Mesodermal cell (in vitro differentiated cells): ENCODE results near the gene MRPL12.
A peak's percentile ranks its signal among the peaks of the same experiment; 100 is the strongest.

ENCODE experiments used
- H3K27ac ChIP-seq: 2 replicates; pipeline ENCODE4 v1.7.0; 2013; ENCODE audit warnings: mild to moderate bottlenecking, low read depth, low read length, moderate library complexity; ENCODE audit not compliant: severe bottlenecking
- H3K36me3 ChIP-seq: 2 replicates; pipeline ENCODE4 v1.7.1; 2013; ENCODE audit warnings: mild to moderate bottlenecking, low read length, moderate library complexity; ENCODE audit not compliant: control insufficient read depth, insufficient read depth
- H3K4me1 ChIP-seq: one replicate; pipeline ENCODE4 v1.7.1; 2013; ENCODE audit warnings: mild to moderate bottlenecking, low read length; ENCODE audit not compliant: insufficient read depth, control insufficient read depth, poor library complexity, severe bottlenecking
- H3K4me3 ChIP-seq: 2 replicates; pipeline ENCODE4 v1.7.0; 2013; ENCODE audit warnings: low read length, control low read depth, mild to moderate bottlenecking; ENCODE audit not compliant: insufficient read depth, poor library complexity, severe bottlenecking; ENCODE audit errors: extremely low read depth
- H3K9me3 ChIP-seq: 2 replicates; pipeline ENCODE4 v1.7.1; 2013; ENCODE audit warnings: mild to moderate bottlenecking, low read length, moderate library complexity; ENCODE audit not compliant: control insufficient read depth
- WGBS, 2 experiments: methylation state at CpG; one replicate each; pipeline ENCODE4 v1.1.5; 2013; ENCODE audit warnings: missing lambda C conversion rate in 2 of 2; ENCODE audit not compliant: insufficient coverage in 2 of 2; 5-methylcytosine and 5-hydroxymethylcytosine counted together

MRPL12 gene

GRCh38 chr17:81712468-81713003, 9.4 kb downstream of the MRPL12 start:
- Histone ChIP-seq H3K9me3 (no peaks in the 10 kb centered on the region), H3K36me3 (peaks cover 13% of the 10 kb centered on the region), H3K4me3 (peak overlapping the region; percentile 64), H3K27ac (no peak overlapping the region), H3K4me1 (peaks cover 30% of the 10 kb centered on the region)
- WGBS, 2 experiments, result 3 to 4% methylated on average over 33 to 34 of the region's 41 CpGs

GRCh38 chr17:81713004-81713555, 9.9 kb downstream of the MRPL12 start:
- Histone ChIP-seq H3K27ac (no peak overlapping the region), H3K36me3 (peaks cover 13% of the 10 kb centered on the region), H3K9me3 (no peaks in the 10 kb centered on the region), H3K4me1 (peaks cover 30% of the 10 kb centered on the region), H3K4me3 (peak overlapping the region; percentile 64)
- 56 to 67% methylated on average over 14 to 18 of the region's 18 CpGs for WGBS, 2 experiments

GRCh38 chr17:81713556-81714411, 10.6 kb downstream of the MRPL12 start:
- Histone ChIP-seq H3K27ac (no peak overlapping the region), H3K4me1 (peaks cover 30% of the 10 kb centered on the region), H3K9me3 (no peaks in the 10 kb centered on the region), H3K36me3 (peaks cover 10% of the 10 kb centered on the region), H3K4me3 (peak overlapping the region; percentile 5)
- WGBS, 2 experiments, result 76 to 84% methylated on average over 32 to 34 of the region's 36 CpGs

GRCh38 chr17:81714412-81715106, 11.4 kb downstream of the MRPL12 start:
- H3K4me3 ChIP-seq, result no peak overlapping the region
- H3K27ac ChIP-seq, result no peak overlapping the region
- peaks cover 30% of the 10 kb centered on the region for H3K4me1 ChIP-seq
- peaks cover 10% of the 10 kb centered on the region for H3K36me3 ChIP-seq
- H3K9me3 ChIP-seq, result no peaks in the 10 kb centered on the region
- WGBS, 2 experiments, result 96 to 97% methylated on average over 26 to 27 of the region's 39 CpGs

- peaks cover 28% of the 10 kb centered on the region for H3K4me1 ChIP-seq
- H3K4me3 ChIP-seq, result no peak overlapping the region
- peaks cover 10% of the 10 kb centered on the region for H3K36me3 ChIP-seq
- WGBS, 2 experiments, result 93 to 95% methylated on average over 27 to 28 of the region's 32 CpGs
- no peaks in the 10 kb centered on the region for H3K9me3 ChIP-seq
- H3K27ac ChIP-seq, result no peak overlapping the region
Observed at GRCh38 chr17:81715107-81715871, 12.1 kb downstream of the MRPL12 start.

- Histone ChIP-seq H3K27ac (no peak overlapping the region), H3K9me3 (no peaks in the 10 kb centered on the region), H3K4me1 (peaks cover 21% of the 10 kb centered on the region), H3K4me3 (no peak overlapping the region), H3K36me3 (peaks cover 10% of the 10 kb centered on the region)
- 92 to 96% methylated on average over 33 to 40 of the region's 43 CpGs for WGBS, 2 experiments
Observed at GRCh38 chr17:81715872-81716673, 12.9 kb downstream of the MRPL12 start.

- no peak overlapping the region for H3K4me3 ChIP-seq
- no peaks in the 10 kb centered on the region for H3K9me3 ChIP-seq
- 96 to 97% methylated on average over 11 to 12 of the region's 12 CpGs for WGBS, 2 experiments
- H3K36me3 ChIP-seq, result peaks cover 10% of the 10 kb centered on the region
- H3K27ac ChIP-seq, result no peak overlapping the region
- H3K4me1 ChIP-seq, result peaks cover 17% of the 10 kb centered on the region
Observed at GRCh38 chr17:81716674-81716996, 13.5 kb downstream of the MRPL12 start.

GRCh38 chr17:81717049-81717765, 14.0 kb downstream of the MRPL12 start:
- peaks cover 10% of the 10 kb centered on the region for H3K36me3 ChIP-seq
- WGBS, 2 experiments, result 91 to 97% methylated on average over 24 to 25 of the region's 25 CpGs

GRCh38 chr17:81717766-81718089, 14.6 kb downstream of the MRPL12 start:
- H3K4me1 ChIP-seq, result peaks cover 16% of the 10 kb centered on the region
- H3K4me3 ChIP-seq, result no peak overlapping the region
- no peak overlapping the region for H3K27ac ChIP-seq
- WGBS, 2 experiments, result 94 to 100% methylated on average over 8 to 9 of the region's 9 CpGs
- no peaks in the 10 kb centered on the region for H3K9me3 ChIP-seq
- H3K36me3 ChIP-seq, result peaks cover 10% of the 10 kb centered on the region

More at GRCh38 chr17:81717049-81717765, 14.0 kb downstream of the MRPL12 start:
- H3K27ac ChIP-seq, result no peak overlapping the region
- H3K9me3 ChIP-seq, result no peaks in the 10 kb centered on the region
- no peak overlapping the region for H3K4me3 ChIP-seq
- H3K4me1 ChIP-seq, result peaks cover 17% of the 10 kb centered on the region
